GM12878 (cell line): Measurements from ENCODE around the gene UBASH3A. TPM values are rescaled to one million over a fixed set of nuclear protein-coding genes. Genes with fewer than 3 reads are reported as not detected.

Source experiments
- ATAC-seq: fragments of 200-7000 bp; cut with Tn5 transposase; 3 replicates; pipeline ENCODE4 v1.9.1; 2020; ENCODE audit warnings: mild to moderate bottlenecking, moderate library complexity
- BruUV-seq: library from RNA; stranded (reverse); fragments of 400-500 nt; replicated peaks from 2 replicates; lab custom pipeline; 2021; lab: Mats Ljungman, UMichigan
- CTCF ChIA-PET: fragments of 300-600 bp; sonication (Branson Sonifier 250); formaldehyde crosslinking; extraction: SDS; loops from one replicate; lab custom pipeline; 2021; ENCODE audit warnings: inconsistent platforms; lab: Yijun Ruan, JAX
- POLR2A ChIA-PET: fragments of 350-600 bp; formaldehyde crosslinking; extraction: SDS; loops from one replicate; lab custom pipeline; 2021; ENCODE audit warnings: inconsistent platforms; lab: Charles Lee
- RAD21 ChIA-PET: fragments of 300-600 bp; sonication (Branson Sonifier 250); formaldehyde crosslinking; loops from one replicate; lab custom pipeline; 2023; ENCODE audit warnings: antibody characterized with exemption; ENCODE audit not compliant: unreplicated experiment; lab: Charles Lee
- SMC1A ChIA-PET: fragments of 300-600 bp; sonication (Branson Sonifier 250); formaldehyde crosslinking; loops from one replicate; lab custom pipeline; 2023; ENCODE audit not compliant: unreplicated experiment, uncharacterized antibody; lab: Charles Lee
- DNase-seq: peaks from one replicate; pipeline ENCODE4 v3.0.0-alpha.2; 2011; ENCODE audit warnings: low read depth, low spot score
- FAIRE-seq: peaks from 3 replicates; lab custom pipeline; 2011; peaks lifted over from hg19 to GRCh38; lab: Jason Lieb, UNC
- H2AFZ ChIP-seq: 2 replicates; pipeline ENCODE4 v1.6.0; 2011; ENCODE audit warnings: low read depth, low read length, control low read depth; ENCODE audit not compliant: control insufficient read depth
- H3K27ac ChIP-seq: 2 replicates; pipeline ENCODE4 v1.5.1; 2011; ENCODE audit warnings: control low read depth; ENCODE audit not compliant: control insufficient read depth, insufficient read depth
- H3K27me3 ChIP-seq, 2 experiments: replicated peaks in 1 of 2; 2 replicates each; pipeline versions ENCODE4 v1.6.0 to v1.6.1; 2011; ENCODE audit warnings: low read length in 1 of 2; ENCODE audit not compliant: control insufficient read depth in 2 of 2, insufficient read depth in 2 of 2
- H3K36me3 ChIP-seq, 2 experiments: 2 replicates each; pipeline ENCODE4 v1.5.1; 2011; ENCODE audit warnings: low read length in 1 of 2; ENCODE audit not compliant: control insufficient read depth in 2 of 2, insufficient read depth in 2 of 2
- H3K4me1 ChIP-seq: 2 replicates; pipeline ENCODE4 v1.6.1; 2011; ENCODE audit warnings: mild to moderate bottlenecking, low read length, moderate library complexity, mixed read lengths; ENCODE audit not compliant: control insufficient read depth, insufficient read depth
- H3K4me2 ChIP-seq: 2 replicates; pipeline ENCODE4 v1.6.0; 2011; ENCODE audit warnings: control low read depth; ENCODE audit not compliant: control insufficient read depth, insufficient read depth
- H3K4me3 ChIP-seq: fragments of 200-600 bp; sonication (generic); 2 replicates; pipeline ENCODE4 v1.5.1; 2016
- H3K79me2 ChIP-seq: 2 replicates; pipeline ENCODE4 v1.6.0; 2011; ENCODE audit warnings: low read length; ENCODE audit not compliant: control insufficient read depth, insufficient read depth
- H3K9ac ChIP-seq: 2 replicates; pipeline ENCODE4 v1.8.0; 2011; ENCODE audit warnings: low read length, control low read depth, mixed read lengths; ENCODE audit not compliant: control insufficient read depth, insufficient read depth
- H3K9me3 ChIP-seq: replicated peaks from 3 replicates; pipeline ENCODE4 v1.5.1; 2011; ENCODE audit warnings: mild to moderate bottlenecking, low read length; ENCODE audit not compliant: control insufficient read depth, insufficient read depth
- H4K20me1 ChIP-seq: 2 replicates; pipeline ENCODE4 v1.6.0; 2011; ENCODE audit not compliant: control insufficient read depth, insufficient read depth
- BHLHE40 ChIP-seq, 2 experiments: fragments of 450-650 bp in 1 of 2; IDR thresholded peaks; 2 replicates each; pipeline ENCODE4 v1.6.1; 2011 to 2017; ENCODE audit warnings: low read depth in 2 of 2, borderline replicate concordance in 1 of 2, improper control_type of control experiment in 1 of 2, low read length in 1 of 2, mild to moderate bottlenecking in 1 of 2
- HDAC2 ChIP-seq: fragments of 200-600 bp; sonication (generic); IDR thresholded peaks from 2 replicates; pipeline ENCODE4 v1.6.1; 2017
- PML ChIP-seq: IDR thresholded peaks from 2 replicates; pipeline ENCODE4 v1.6.1; 2012; ENCODE audit warnings: low read length, inconsistent platforms
- RELA ChIP-seq: fragments of 450-650 bp; IDR thresholded peaks from 2 replicates; pipeline ENCODE4 v1.8.0; 2014; ENCODE audit warnings: borderline replicate concordance; ENCODE audit not compliant: partially characterized antibody
- ZNF274 ChIP-seq: IDR thresholded peaks from one replicate; pipeline ENCODE4 v1.8.0; 2011; ENCODE audit not compliant: insufficient read length, insufficient read depth
- WGBS: methylation state at CpG from one replicate; pipeline ENCODE4 v1.1.6; 2016; ENCODE audit warnings: low lambda C conversion rate; ENCODE audit not compliant: insufficient replicate concordance, insufficient coverage; ENCODE audit errors: missing lambda C conversion rate; 5-methylcytosine and 5-hydroxymethylcytosine counted together
- in situ Hi-C: fragments of 300-500 bp; cut with MboI; formaldehyde crosslinking; loops from 9 replicates; pipeline ENCODE4 v1.14.3; 2018; ENCODE audit warnings: mixed read lengths
- intact Hi-C: fragments of 100-400 bp; cut with micrococcal nuclease; formaldehyde crosslinking; loops from one replicate; pipeline ENCODE4 v1.14.2; 2022; ENCODE audit not compliant: unreplicated experiment
- polyA plus RNA-seq, 11 experiments: library from polyadenylated mRNA; depleted of rRNA in 4 of 11; unstranded in 6 of 11; stranded (reverse) in 5 of 11; fragments of >200 nt; fragmentation: Nextera tagmentation in 4 of 11; fragmentation: Illumina TruSeq in 1 of 11; extraction: Ambion mirVana in 4 of 11; extraction: Trizol in 1 of 11; gene quantifications; 1 replicate in 1 of 11; 2 replicates in 10 of 11; pipeline versions ENCODE4 v1.2.1 to v1.2.3, GENCODE V29; 2011 to 2016; ENCODE audit warnings: inconsistent platforms in 2 of 11, missing spikeins in 2 of 11, low read depth in 1 of 11
- total RNA-seq, 4 experiments: library from RNA; depleted of rRNA in 3 of 4; stranded (reverse); fragments of >200 nt in 3 of 4; fragmentation: Illumina TruSeq in 1 of 4; extraction: Trizol in 1 of 4; gene quantifications; 2 replicates each; pipeline versions ENCODE4 v1.2.1 to v1.2.3, GENCODE V29; 2013 to 2021
- TF ChIP-seq, protein P1 (sequence below): IDR thresholded peaks from 2 replicates; pipeline ENCODE4 v1.6.1; 2012; ENCODE audit warnings: low read depth, low read length, improper control_type of control experiment

UBASH3A gene
- total and polyA plus RNA-seq, 10 of the 15 experiments (the other 5 are each of a cell fraction or from before 2014, with no cell fraction given) = 0.04 to 0.39 (median 0.23) TPM; not detected in 1

DNA sequence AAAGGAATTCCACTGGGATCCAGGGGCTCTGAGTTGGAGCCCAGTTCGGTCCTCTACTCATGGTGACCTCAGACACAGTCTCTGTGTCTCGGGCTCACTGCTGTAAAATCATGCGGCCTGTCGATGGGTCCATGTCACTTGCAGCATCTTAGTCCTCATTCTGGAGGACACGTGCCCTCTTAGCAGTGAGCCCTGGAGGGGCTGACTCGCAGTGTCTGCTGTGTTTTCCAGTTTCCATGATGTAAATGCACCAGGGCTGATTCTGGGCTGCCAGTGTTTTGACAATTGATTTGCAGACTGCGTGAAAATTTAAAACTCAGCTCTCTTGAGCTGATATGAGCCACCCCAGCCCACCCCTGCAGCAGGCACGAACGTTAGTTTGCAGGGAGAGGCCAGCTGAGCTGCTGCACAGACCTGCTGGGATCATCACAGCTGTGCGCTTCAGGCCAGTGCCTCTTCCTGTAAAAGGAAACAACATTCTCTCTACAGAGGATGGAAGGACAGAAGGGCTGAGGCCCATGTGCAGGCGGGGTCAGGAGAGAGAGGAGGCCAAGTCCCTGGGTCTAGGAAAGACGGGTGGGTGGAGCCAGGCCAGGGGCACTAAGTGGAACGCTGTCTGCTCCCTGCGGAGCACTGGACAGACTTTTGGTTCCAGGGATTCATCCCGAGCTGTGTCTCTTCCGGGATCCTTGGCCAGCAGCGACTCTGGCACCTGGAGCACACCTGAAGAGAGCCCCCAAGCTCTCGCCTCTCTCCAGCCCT, 49.7 kb downstream of the UBASH3A start:
- Histone ChIP-seq H3K27ac (no peak overlapping the region), H2AFZ (no peak overlapping the region), H3K9me3 (no peaks in the 10 kb centered on the region; the same call in 2 of the 3 replicates), H3K79me2 (no peaks in the 10 kb centered on the region), H3K4me1 (peaks cover 11% of the 10 kb centered on the region), H3K4me3 (no peak overlapping the region), H3K9ac (no peak overlapping the region), H4K20me1 (no peaks in the 10 kb centered on the region), H3K27me3 (no peaks in the 10 kb centered on the region), H3K4me2 (no peak overlapping the region), H3K36me3 (no peaks in the 10 kb centered on the region)
- intact Hi-C loops = no loop called here
- in situ Hi-C loops = loop anchor here (5.0 kb wide), 1 partner anchor 306 kb away; no protein-coding TSS in a partner anchor
- ChIA-PET CTCF (interaction anchor here (1.1 to 9.7 kb wide), 2 partner anchors 83 to 142 kb away, joined by 3 to 117 read pairs; no protein-coding TSS in a partner anchor), POLR2A (no interaction called here), SMC1A (interaction anchor here (1.0 to 2.8 kb wide), 4 partner anchors 57 to 168 kb away, joined by 3 to 25 read pairs (median 4); no protein-coding TSS in a partner anchor), RAD21 (interaction anchor here (2.4 to 5.1 kb wide), 2 partner anchors 83 kb away, joined by 17 to 41 read pairs; no protein-coding TSS in a partner anchor)
- ATAC-seq (no peak), FAIRE-seq (no peak), DNase-seq (no peak)
- no TSS peak for BruUV-seq
- TF ChIP-seq, protein P1, sequence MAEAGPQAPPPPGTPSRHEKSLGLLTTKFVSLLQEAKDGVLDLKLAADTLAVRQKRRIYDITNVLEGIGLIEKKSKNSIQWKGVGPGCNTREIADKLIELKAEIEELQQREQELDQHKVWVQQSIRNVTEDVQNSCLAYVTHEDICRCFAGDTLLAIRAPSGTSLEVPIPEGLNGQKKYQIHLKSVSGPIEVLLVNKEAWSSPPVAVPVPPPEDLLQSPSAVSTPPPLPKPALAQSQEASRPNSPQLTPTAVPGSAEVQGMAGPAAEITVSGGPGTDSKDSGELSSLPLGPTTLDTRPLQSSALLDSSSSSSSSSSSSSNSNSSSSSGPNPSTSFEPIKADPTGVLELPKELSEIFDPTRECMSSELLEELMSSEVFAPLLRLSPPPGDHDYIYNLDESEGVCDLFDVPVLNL = no peak
- TF ChIP-seq HDAC2 (no peak), RELA (no peak), BHLHE40 (IDR thresholded peaks at IDR 0.05; ENCODE audit: borderline replicate concordance in 1 of 2, low read depth in 2 of 2, low read length in 1 of 2) (no peak), PML (no peak), ZNF274 (no peak)
- WGBS = 55% methylated on average over 18 of the region's 18 CpGs
